Measurements from ENCODE around the gene SPAG8. TPM values are rescaled to one million over a fixed set of nuclear protein-coding genes. Genes with fewer than 3 reads are reported as not detected.

Gene SPAG8
- total RNA-seq, 1 donor from 2014 or later = 3.2 TPM

- H3K27ac Mint-ChIP-seq = no peak overlapping the region
Observed at GRCh38 chr9:35822926-35823325, 10.9 kb upstream of the SPAG8 start.

GRCh38 chr9:35820076-35820475 lies 8.0 kb upstream of the SPAG8 start:
- H3K4me1 Mint-ChIP-seq (ENCODE audit: low read depth) = peaks cover 3% of the 10 kb centered on the region
- H3K27ac Mint-ChIP-seq = no peak overlapping the region
- no peaks in the 10 kb centered on the region for H3K36me3 Mint-ChIP-seq (ENCODE audit: insufficient read depth)
- no peak for DNase-seq (ENCODE audit: low spot score, unreplicated experiment)
- TF ChIP-seq CTCF (IDR thresholded peaks at IDR 0.05; ENCODE audit: unreplicated experiment) = no peak
- H3K9me3 Mint-ChIP-seq (ENCODE audit: low read depth) = peaks cover 3% of the 10 kb centered on the region
- H3K4me3 Mint-ChIP-seq (ENCODE audit: low read depth) = no peak overlapping the region
- peaks cover 3% of the 10 kb centered on the region for H3K27me3 Mint-ChIP-seq

More at GRCh38 chr9:35822926-35823325, 10.9 kb upstream of the SPAG8 start:
- Mint-ChIP-seq H3K36me3 (ENCODE audit: insufficient read depth) (no peaks in the 10 kb centered on the region), H3K4me3 (ENCODE audit: low read depth) (no peak overlapping the region), H3K4me1 (ENCODE audit: low read depth) (no peaks in the 10 kb centered on the region), H3K9me3 (ENCODE audit: low read depth) (no peaks in the 10 kb centered on the region), H3K27me3 (peaks cover 6% of the 10 kb centered on the region)
- no peak for DNase-seq (ENCODE audit: low spot score, unreplicated experiment)
- TF ChIP-seq CTCF (IDR thresholded peaks at IDR 0.05; ENCODE audit: unreplicated experiment) = no peak

- Mint-ChIP-seq H3K27me3 (peaks cover 3% of the 10 kb centered on the region), H3K27ac (no peak overlapping the region), H3K9me3 (ENCODE audit: low read depth) (peaks cover 3% of the 10 kb centered on the region), H3K36me3 (ENCODE audit: insufficient read depth) (no peaks in the 10 kb centered on the region), H3K4me3 (ENCODE audit: low read depth) (no peak overlapping the region), H3K4me1 (ENCODE audit: low read depth) (peaks cover 11% of the 10 kb centered on the region)
- no peak for TF ChIP-seq CTCF (IDR thresholded peaks at IDR 0.05; ENCODE audit: unreplicated experiment)
- no peak for DNase-seq (ENCODE audit: low spot score, unreplicated experiment)
Observed at GRCh38 chr9:35818341-35818740, 6.3 kb upstream of the SPAG8 start.

- TF ChIP-seq CTCF (IDR thresholded peaks at IDR 0.05; ENCODE audit: unreplicated experiment) = peak; percentile 33
- Mint-ChIP-seq H3K9me3 (ENCODE audit: low read depth) (peaks cover 3% of the 10 kb centered on the region), H3K27me3 (no peaks in the 10 kb centered on the region), H3K27ac (no peak overlapping the region), H3K4me1 (ENCODE audit: low read depth) (peaks cover 21% of the 10 kb centered on the region), H3K36me3 (ENCODE audit: insufficient read depth) (no peaks in the 10 kb centered on the region), H3K4me3 (ENCODE audit: low read depth) (peak overlapping the region; percentile 90)
- DNase-seq (ENCODE audit: low spot score, unreplicated experiment) = no peak
Observed at GRCh38 chr9:35816708-35817107, 4.6 kb upstream of the SPAG8 start.

- DNase-seq (ENCODE audit: low spot score, unreplicated experiment) = peak; percentile 95
- Mint-ChIP-seq H3K27ac (peak within 1 kb of the TSS; percentile 96), H3K9me3 (ENCODE audit: low read depth) (peaks cover 3% of the 10 kb centered on the region), H3K4me1 (ENCODE audit: low read depth) (peaks cover 21% of the 10 kb centered on the region), H3K4me3 (ENCODE audit: low read depth) (peak within 1 kb of the TSS; percentile 90), H3K36me3 (ENCODE audit: insufficient read depth) (no peaks in the 10 kb centered on the region), H3K27me3 (no peaks in the 10 kb centered on the region)
- TF ChIP-seq CTCF (IDR thresholded peaks at IDR 0.05; ENCODE audit: unreplicated experiment) = no peak
Observed at GRCh38 chr9:35814841-35815543, 2.9 kb upstream of the SPAG8 start, which contains the start of gene HINT2. Gene HINT2 (minus strand): TSS chr9:35815042. CDS start chr9:35814979, 63 bp downstream.
